Suppressor macrophage (primary cell): Measurements from ENCODE around the gene SOS2.
A peak's percentile ranks its signal among the peaks of the same experiment; 100 is the strongest.

Source experiments
- DNase-seq, 4 experiments: peaks; one replicate each; pipeline ENCODE4 v3.0.0-alpha.2; 2020 to 2022
- total RNA-seq, 17 experiments: gene quantifications; one replicate each; lab custom pipeline; 2026; ENCODE audit warnings: mixed read lengths in 6 of 17, inconsistent platforms in 3 of 17; lab: John Stamatoyannopoulos, UW

The SOS2 gene
- 32.7 to 112 (median 66.6) reads per million in 17 experiments for total RNA-seq

- DNase-seq, result peak; percentile 87 to 95 (median 92)
These were observed at the start of gene SOS2 for GRCh38 chr14:50231475-50232275. Gene SOS2 (minus strand): TSS chr14:50231578. CDS start chr14:50231283, 295 bp downstream.

- DNase-seq, result no peak
These were observed 41.1 kb upstream of the SOS2 start for GRCh38 chr14:50272498-50272897.

- DNase-seq, result no peak
These were observed 39.6 kb upstream of the SOS2 start for GRCh38 chr14:50270932-50271331.

GRCh38 chr14:50265029-50265428 lies 33.7 kb upstream of the SOS2 start:
- DNase-seq, result no peak

GRCh38 chr14:50263321-50263720 lies 31.9 kb upstream of the SOS2 start:
- DNase-seq, result no peak

- DNase-seq, result no peak
These were observed 31.5 kb upstream of the SOS2 start for GRCh38 chr14:50262865-50263264.

- peak; percentile 21 to 63 (median 44) for DNase-seq
These were observed 29.1 kb upstream of the SOS2 start for GRCh38 chr14:50260511-50260910.

- no peak for DNase-seq
These were observed 28.7 kb upstream of the SOS2 start for GRCh38 chr14:50260072-50260471.

GRCh38 chr14:50257732-50258131 lies 26.4 kb upstream of the SOS2 start:
- DNase-seq, result no peak

- DNase-seq, result no peak
These were observed 22.9 kb upstream of the SOS2 start for GRCh38 chr14:50254248-50254647.

- peak in 1 of 4 experiments; percentile 8 for DNase-seq
These were observed 17.9 kb upstream of the SOS2 start for GRCh38 chr14:50249136-50249775.

GRCh38 chr14:50247245-50247644 lies 15.9 kb upstream of the SOS2 start:
- DNase-seq, result no peak

- no peak for DNase-seq
These were observed 11.4 kb upstream of the SOS2 start for GRCh38 chr14:50242566-50243310.

GRCh38 chr14:50242096-50242495 lies 10.7 kb upstream of the SOS2 start:
- no peak for DNase-seq

- peak; percentile 1 to 59 (median 43) for DNase-seq
These were observed 6.0 kb upstream of the SOS2 start for GRCh38 chr14:50237427-50237826.

- DNase-seq, result no peak
These were observed 2.5 kb upstream of the SOS2 start for GRCh38 chr14:50233951-50234250.

GRCh38 chr14:50233166-50233950 lies 2.0 kb upstream of the SOS2 start:
- DNase-seq, result no peak

- peak in 1 of 4 experiments; percentile 26 for DNase-seq
These were observed 881 bp upstream of the SOS2 start for GRCh38 chr14:50232276-50232642.

- peak; percentile 60 to 76 (median 72) for DNase-seq
These were observed 490 bp downstream of the SOS2 start for GRCh38 chr14:50230701-50231474.

GRCh38 chr14:50230401-50230700 lies 1.0 kb downstream of the SOS2 start:
- DNase-seq, result peak in 3 of 4 experiments; percentile 17 to 42 (median 38)

GRCh38 chr14:50229681-50230080 lies 1.7 kb downstream of the SOS2 start:
- peak in 1 of 4 experiments; percentile 23 for DNase-seq

GRCh38 chr14:50228313-50228712 lies 3.1 kb downstream of the SOS2 start:
- DNase-seq, result no peak
